Type B pancreatic cell (in vitro differentiated cells): ENCODE data around the gene LARGE2. TPM values are rescaled to one million over a fixed set of nuclear protein-coding genes. Genes with fewer than 3 reads are reported as not detected.

Experiments used
- DNase-seq: peaks from one replicate; pipeline ENCODE4 v3.0.0; 2021; ENCODE audit warnings: mixed read lengths; ENCODE audit not compliant: unreplicated experiment; ENCODE audit errors: extremely low spot score
- H3K27ac Mint-ChIP-seq: 2 replicates; pipeline ENCODE4 v1.8.0; 2021; ENCODE audit warnings: mild to moderate bottlenecking, mixed read lengths
- H3K27me3 Mint-ChIP-seq: 2 replicates; pipeline ENCODE4 v1.8.0; 2021; ENCODE audit warnings: mixed read lengths
- H3K36me3 Mint-ChIP-seq: 2 replicates; pipeline ENCODE4 v1.8.0; 2021; ENCODE audit warnings: mixed read lengths
- H3K4me1 Mint-ChIP-seq: one replicate; pipeline ENCODE4 v1.8.0; 2021; ENCODE audit warnings: mixed read lengths; ENCODE audit not compliant: unreplicated experiment
- H3K4me3 Mint-ChIP-seq: 2 replicates; pipeline ENCODE4 v1.8.0; 2021; ENCODE audit warnings: mild to moderate bottlenecking, mixed read lengths
- H3K9me3 Mint-ChIP-seq: 2 replicates; pipeline ENCODE4 v1.8.0; 2021; ENCODE audit warnings: mixed read lengths
- total RNA-seq: library from RNA; stranded (reverse); gene quantifications from 2 replicates; pipeline ENCODE4 v1.2.1, GENCODE V29; 2021; ENCODE audit warnings: low replicate concordance
- TF ChIP-seq, protein P1 (sequence below): fragments of 200-600 bp; sonication (generic); conservative IDR thresholded peaks from 2 replicates; pipeline ENCODE4 v1.5.0; 2021; ENCODE audit warnings: antibody characterized with exemption, mild to moderate bottlenecking

The LARGE2 gene
- total RNA-seq, 1 donor from 2014 or later, result 12.4 TPM

DNA sequence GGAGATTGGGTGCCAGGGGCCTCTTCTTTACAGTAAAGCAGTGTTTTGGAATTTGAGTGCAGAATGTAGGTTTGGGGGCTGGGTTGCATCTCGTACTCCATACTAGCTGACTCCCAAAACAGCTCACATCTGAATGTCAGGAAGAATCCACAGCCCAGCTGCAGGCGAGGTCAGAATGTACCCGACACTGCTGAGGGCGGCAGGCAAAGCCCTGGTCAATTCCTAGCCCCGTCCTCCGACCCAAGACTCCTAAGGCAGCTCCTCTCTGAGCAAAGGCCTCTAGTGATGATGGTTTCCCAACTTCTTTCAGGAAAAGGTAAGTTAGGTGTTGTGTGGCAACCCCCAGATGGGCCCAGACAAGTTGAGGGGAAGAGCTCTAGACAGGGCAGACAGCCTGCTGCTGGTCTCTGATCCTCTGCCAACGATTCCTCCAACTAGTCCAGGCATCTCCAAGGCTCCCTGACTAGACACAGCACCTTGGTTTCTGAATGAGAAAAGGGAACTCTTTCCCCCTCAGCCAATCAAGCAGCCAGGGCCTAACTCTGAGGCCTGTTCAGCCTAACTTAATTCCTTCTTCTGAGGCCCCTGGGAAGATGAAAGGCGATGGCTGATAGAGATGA, 8.6 kb downstream of the LARGE2 start:
- Mint-ChIP-seq H3K4me1 (peaks cover 6% of the 10 kb centered on the region), H3K9me3 (no peaks in the 10 kb centered on the region), H3K36me3 (peaks cover 7% of the 10 kb centered on the region), H3K4me3 (no peak overlapping the region), H3K27me3 (peaks cover 3% of the 10 kb centered on the region), H3K27ac (peak overlapping the region; percentile 30)
- TF ChIP-seq, protein P1, sequence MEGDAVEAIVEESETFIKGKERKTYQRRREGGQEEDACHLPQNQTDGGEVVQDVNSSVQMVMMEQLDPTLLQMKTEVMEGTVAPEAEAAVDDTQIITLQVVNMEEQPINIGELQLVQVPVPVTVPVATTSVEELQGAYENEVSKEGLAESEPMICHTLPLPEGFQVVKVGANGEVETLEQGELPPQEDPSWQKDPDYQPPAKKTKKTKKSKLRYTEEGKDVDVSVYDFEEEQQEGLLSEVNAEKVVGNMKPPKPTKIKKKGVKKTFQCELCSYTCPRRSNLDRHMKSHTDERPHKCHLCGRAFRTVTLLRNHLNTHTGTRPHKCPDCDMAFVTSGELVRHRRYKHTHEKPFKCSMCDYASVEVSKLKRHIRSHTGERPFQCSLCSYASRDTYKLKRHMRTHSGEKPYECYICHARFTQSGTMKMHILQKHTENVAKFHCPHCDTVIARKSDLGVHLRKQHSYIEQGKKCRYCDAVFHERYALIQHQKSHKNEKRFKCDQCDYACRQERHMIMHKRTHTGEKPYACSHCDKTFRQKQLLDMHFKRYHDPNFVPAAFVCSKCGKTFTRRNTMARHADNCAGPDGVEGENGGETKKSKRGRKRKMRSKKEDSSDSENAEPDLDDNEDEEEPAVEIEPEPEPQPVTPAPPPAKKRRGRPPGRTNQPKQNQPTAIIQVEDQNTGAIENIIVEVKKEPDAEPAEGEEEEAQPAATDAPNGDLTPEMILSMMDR, result no peak
- DNase-seq, result no peak

- Mint-ChIP-seq H3K27me3 (peaks cover 3% of the 10 kb centered on the region), H3K4me3 (no peak overlapping the region), H3K27ac (peak overlapping the region; percentile 30), H3K4me1 (peaks cover 6% of the 10 kb centered on the region), H3K9me3 (no peaks in the 10 kb centered on the region), H3K36me3 (peaks cover 10% of the 10 kb centered on the region)
- TF ChIP-seq, protein P1, result no peak
- DNase-seq, result no peak
Measured at GRCh38 chr11:45931739-45932138, 9.3 kb downstream of the LARGE2 start.

DNA sequence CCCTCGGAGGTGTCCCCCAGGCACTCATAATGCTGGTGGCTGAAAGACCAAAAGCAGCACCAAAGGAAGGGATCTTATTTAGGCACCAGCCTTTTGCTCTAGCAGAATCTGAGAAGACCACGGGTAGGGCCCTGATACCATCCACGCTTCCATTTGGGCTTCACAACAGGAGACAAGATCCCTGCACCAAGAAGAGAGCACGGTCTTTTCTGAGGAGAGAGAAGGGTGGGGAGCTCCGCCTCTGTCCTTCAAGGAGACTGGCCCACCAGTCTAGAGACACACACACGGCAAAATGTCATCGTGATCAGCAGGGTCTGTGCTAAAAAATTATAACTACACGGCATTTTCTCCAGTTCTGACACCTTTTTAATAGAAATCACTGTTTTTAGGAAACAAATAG, 9.8 kb downstream of the LARGE2 start:
- Mint-ChIP-seq H3K27ac (no peak overlapping the region), H3K27me3 (peaks cover under 1% of the 10 kb centered on the region), H3K9me3 (no peaks in the 10 kb centered on the region), H3K4me1 (peaks cover 6% of the 10 kb centered on the region), H3K36me3 (peaks cover 12% of the 10 kb centered on the region), H3K4me3 (no peak overlapping the region)
- DNase-seq, result no peak
- TF ChIP-seq, protein P1, result no peak

DNA sequence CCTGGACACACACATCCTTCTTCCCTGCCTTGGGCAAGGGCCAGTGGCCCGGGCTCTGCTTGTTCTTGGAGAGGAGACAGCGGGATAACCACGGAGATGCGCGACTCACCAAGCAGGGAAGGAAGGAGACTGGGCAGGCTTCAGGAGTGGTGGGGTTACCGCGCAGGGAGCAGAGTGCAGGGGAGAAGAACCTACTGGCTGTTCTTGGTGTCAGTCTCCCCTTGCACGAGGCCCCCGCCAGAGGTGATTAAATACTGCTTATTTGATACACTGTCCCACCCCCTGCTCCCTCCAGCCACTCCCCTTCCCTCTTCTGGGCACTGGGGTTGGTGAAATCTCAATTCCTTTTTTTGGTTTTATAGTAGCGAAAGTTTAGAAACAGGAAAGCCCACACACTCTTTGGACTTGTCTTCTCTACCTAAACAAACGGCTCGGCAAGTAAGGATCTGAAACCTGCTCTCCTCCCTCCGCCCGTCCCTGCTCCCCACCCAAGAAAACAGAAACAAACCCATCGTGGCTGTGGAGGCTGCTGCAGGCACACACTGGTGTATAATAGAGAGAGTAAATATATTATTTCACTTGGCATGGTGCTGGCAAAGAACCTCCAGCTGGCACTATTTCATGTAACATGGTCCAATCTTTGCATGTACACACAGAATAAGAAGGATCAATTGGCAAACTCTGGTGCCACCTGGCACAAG, 10.8 kb downstream of the LARGE2 start:
- Mint-ChIP-seq H3K27me3 (no peaks in the 10 kb centered on the region), H3K4me1 (peaks cover 6% of the 10 kb centered on the region), H3K4me3 (no peak overlapping the region), H3K27ac (no peak overlapping the region), H3K9me3 (no peaks in the 10 kb centered on the region), H3K36me3 (peaks cover 12% of the 10 kb centered on the region)
- TF ChIP-seq, protein P1, result no peak
- DNase-seq, result no peak

GRCh38 chr11:45933846-45934579, 11.6 kb downstream of the LARGE2 start:
- TF ChIP-seq, protein P1, result no peak
- DNase-seq, result no peak
- Mint-ChIP-seq H3K9me3 (no peaks in the 10 kb centered on the region), H3K4me3 (no peak overlapping the region), H3K27ac (no peak overlapping the region), H3K36me3 (peaks cover 12% of the 10 kb centered on the region), H3K4me1 (peaks cover 6% of the 10 kb centered on the region), H3K27me3 (no peaks in the 10 kb centered on the region)
